ENCODE measurements around the gene CROCC2. TPM values are rescaled to one million over a fixed set of nuclear protein-coding genes. Genes with fewer than 3 reads are reported as not detected.

CROCC2 gene
- polyA plus RNA-seq, 1 of the 3 experiments (the other 2 are of a cell fraction) = not detected

GRCh38 chr2:240858321-240858720 is 47.8 kb upstream of the CROCC2 start:
- Histone ChIP-seq H3K79me2 (ENCODE audit: insufficient read depth) (no peaks in the 10 kb centered on the region), H3F3A (replicated peaks; ENCODE audit: insufficient read depth) (no peaks in the 10 kb centered on the region), H2AFZ (ENCODE audit: low read depth) (no peak overlapping the region), H3K9me3 (no peaks in the 10 kb centered on the region), H4K20me1 (ENCODE audit: insufficient read depth) (no peaks in the 10 kb centered on the region), H3K27me3 (ENCODE audit: insufficient read depth) (peaks cover 15% of the 10 kb centered on the region), H3K9me2 (no peaks in the 10 kb centered on the region), H3K9ac (no peak overlapping the region), H3K27ac (ENCODE audit: low read depth in 2 of 2, low read length in 1 of 2) (no peak overlapping the region), H3K4me3 (ENCODE audit: low read depth in 2 of 2, low read length in 1 of 2) (no peak overlapping the region), H3K4me1 (ENCODE audit: control insufficient read depth in 1 of 2, insufficient read depth in 2 of 2, low read depth in 1 of 2, low read length in 1 of 2) (no peaks in the 10 kb centered on the region), H3K36me3 (replicated peaks in 1 of 2; ENCODE audit: control insufficient read depth in 1 of 2, insufficient read depth in 2 of 2, low read length in 1 of 2) (no peaks in the 10 kb centered on the region), H3K4me2 (no peak overlapping the region)
- ChIA-PET POLR2A (no interaction called here), CTCF (interaction anchor here (0.8 to 1.7 kb wide), 5 partner anchors 9 to 56 kb away, joined by 3 to 4 read pairs (median 3); no protein-coding TSS in a partner anchor)
- 56% methylated on average over 13 of the region's 13 CpGs for WGBS (ENCODE audit: low lambda C conversion rate)
- TF ChIP-seq FOXJ3 (CRISPR knock-in tag; IDR thresholded peaks at IDR 0.05) (no peak), RCOR1 (IDR thresholded peaks at IDR 0.05; ENCODE audit: low read length) (no peak), CTCF (IDR thresholded peaks at IDR 0.05) (no peak), NRF1 (IDR thresholded peaks at IDR 0.05; ENCODE audit: low read depth, low read length) (no peak), TCF12 (IDR thresholded peaks at IDR 0.05) (no peak), POLR2AphosphoS5 (IDR thresholded peaks at IDR 0.05; ENCODE audit: low read depth, low read length) (no peak), GATA2 (CRISPR knock-in tag; IDR thresholded peaks at IDR 0.05) (no peak), FOSL2 (IDR thresholded peaks at IDR 0.05; ENCODE audit: borderline replicate concordance, low read depth) (no peak), NFIC (IDR thresholded peaks at IDR 0.05; ENCODE audit: borderline replicate concordance) (no peak)
- DNase-seq = no peak

- no peak for DNase-seq
- H3K9me3 ChIP-seq = no peaks in the 10 kb centered on the region
- CTCF ChIA-PET = interaction anchor here (0.9 to 6.4 kb wide), 3 partner anchors 7 to 55 kb away, joined by 3 to 44 read pairs (median 4); no protein-coding TSS in a partner anchor
- no peaks in the 10 kb centered on the region for H3F3A ChIP-seq (replicated peaks; ENCODE audit: insufficient read depth)
- no peak overlapping the region for H3K4me3 ChIP-seq (ENCODE audit: low read depth in 2 of 2, low read length in 1 of 2)
- POLR2A ChIA-PET = no interaction called here
- H2AFZ ChIP-seq (ENCODE audit: low read depth) = no peak overlapping the region
- no peaks in the 10 kb centered on the region for H4K20me1 ChIP-seq (ENCODE audit: insufficient read depth)
- no peaks in the 10 kb centered on the region for H3K36me3 ChIP-seq (replicated peaks in 1 of 2; ENCODE audit: control insufficient read depth in 1 of 2, insufficient read depth in 2 of 2, low read length in 1 of 2)
- no peaks in the 10 kb centered on the region for H3K9me2 ChIP-seq
- no peak overlapping the region for H3K27ac ChIP-seq (ENCODE audit: low read depth in 2 of 2, low read length in 1 of 2)
- no peaks in the 10 kb centered on the region for H3K4me1 ChIP-seq (ENCODE audit: control insufficient read depth in 1 of 2, insufficient read depth in 2 of 2, low read depth in 1 of 2, low read length in 1 of 2)
- H3K79me2 ChIP-seq (ENCODE audit: insufficient read depth) = no peaks in the 10 kb centered on the region
- TF ChIP-seq RAD21 (IDR thresholded peaks at IDR 0.05; ENCODE audit: low read length) (no peak), TCF12 (IDR thresholded peaks at IDR 0.05) (no peak), REST (IDR thresholded peaks at IDR 0.05; ENCODE audit: low read depth, low read length) (no peak), YY1 (IDR thresholded peaks at IDR 0.05; ENCODE audit: low read depth) (no peak), USF1 (IDR thresholded peaks at IDR 0.05; ENCODE audit: borderline replicate concordance, low read depth) (no peak), MXI1 (IDR thresholded peaks at IDR 0.05; ENCODE audit: low read depth, low read length) (no peak), MEF2A (IDR thresholded peaks at IDR 0.05; ENCODE audit: borderline replicate concordance, low read depth) (no peak), GABPA (IDR thresholded peaks at IDR 0.05; ENCODE audit: low read depth) (no peak)
- peaks cover 19% of the 10 kb centered on the region for H3K27me3 ChIP-seq (ENCODE audit: insufficient read depth)
- WGBS (ENCODE audit: low lambda C conversion rate) = 40% methylated on average over 4 of the region's 10 CpGs
- H3K9ac ChIP-seq = no peak overlapping the region
- H3K4me2 ChIP-seq = no peak overlapping the region
These were observed 47.3 kb upstream of the CROCC2 start for GRCh38 chr2:240858871-240859270.
